GM23338 (cell line): ENCODE results near the gene GPR55. TPM values are rescaled to one million over a fixed set of nuclear protein-coding genes. Genes with fewer than 3 reads are reported as not detected.

ENCODE experiments used
- ATAC-seq: fragments of 200-7000 bp; cut with Tn5 transposase; 3 replicates; pipeline ENCODE4 v1.9.1; 2020
- DNase-seq: peaks from one replicate; pipeline ENCODE4 v3.0.0-alpha.2; 2015; ENCODE audit warnings: low spot score
- H2AFZ ChIP-seq: fragments of 200-600 bp; sonication (generic); 2 replicates; pipeline ENCODE4 v1.8.0; 2016; ENCODE audit warnings: antibody characterized with exemption, mild to moderate bottlenecking, moderate library complexity
- H3F3A ChIP-seq: fragments of 200-600 bp; sonication (generic); replicated peaks from 2 replicates; pipeline ENCODE4 v1.8.0; 2017; ENCODE audit warnings: antibody characterized with exemption, mixed run types, low read depth
- H3K27ac ChIP-seq: fragments of 200-600 bp; sonication (generic); 2 replicates; pipeline ENCODE4 v1.6.1; 2016; ENCODE audit warnings: low read depth
- H3K27me3 ChIP-seq: fragments of 200-600 bp; sonication (generic); 2 replicates; pipeline ENCODE4 v1.8.0; 2016; ENCODE audit warnings: mild to moderate bottlenecking, mixed run types, moderate library complexity; ENCODE audit not compliant: insufficient read depth
- H3K36me3 ChIP-seq: fragments of 200-600 bp; sonication (generic); 2 replicates; pipeline ENCODE4 v1.8.0; 2016; ENCODE audit warnings: mild to moderate bottlenecking; ENCODE audit not compliant: insufficient read depth
- H3K4me1 ChIP-seq: fragments of 200-600 bp; sonication (generic); 2 replicates; pipeline ENCODE4 v1.8.0; 2016; ENCODE audit warnings: mild to moderate bottlenecking, moderate library complexity; ENCODE audit not compliant: insufficient read depth
- H3K4me2 ChIP-seq: fragments of 200-600 bp; sonication (generic); 2 replicates; pipeline ENCODE4 v1.7.1; 2017; ENCODE audit warnings: mixed run types
- H3K4me3 ChIP-seq: fragments of 200-600 bp; sonication (generic); 2 replicates; pipeline ENCODE4 v1.6.1; 2016; ENCODE audit warnings: mixed run types
- H3K79me2 ChIP-seq: fragments of 200-600 bp; sonication (generic); replicated peaks from 2 replicates; pipeline ENCODE4 v1.8.0; 2017; ENCODE audit warnings: mild to moderate bottlenecking; ENCODE audit not compliant: insufficient read depth
- H3K9me2 ChIP-seq: fragments of 200-600 bp; sonication (generic); 2 replicates; pipeline ENCODE4 v1.8.0; 2017; ENCODE audit not compliant: insufficient read depth
- H4K20me1 ChIP-seq: fragments of 200-600 bp; sonication (generic); replicated peaks from 2 replicates; pipeline ENCODE4 v1.8.0; 2017; ENCODE audit warnings: mild to moderate bottlenecking; ENCODE audit not compliant: insufficient read depth
- H3K27ac Mint-ChIP-seq: 2 replicates; pipeline ENCODE4 v1.8.0; 2020; ENCODE audit warnings: inconsistent platforms, mild to moderate bottlenecking, moderate library complexity, mixed read lengths
- H3K27me3 Mint-ChIP-seq: 3 replicates; pipeline ENCODE4 v1.8.0; 2022; ENCODE audit warnings: low read depth, mild to moderate bottlenecking, moderate library complexity, mixed read lengths, inconsistent platforms; ENCODE audit not compliant: insufficient read depth, poor library complexity
- H3K36me3 Mint-ChIP-seq: 3 replicates; pipeline ENCODE4 v1.8.0; 2021; ENCODE audit warnings: low read depth, mild to moderate bottlenecking, inconsistent platforms, moderate library complexity, mixed read lengths
- H3K4me1 Mint-ChIP-seq: 3 replicates; pipeline ENCODE4 v1.8.0; 2020; ENCODE audit warnings: mild to moderate bottlenecking, inconsistent platforms, mixed read lengths
- H3K4me3 Mint-ChIP-seq: 3 replicates; pipeline ENCODE4 v1.8.0; 2021; ENCODE audit warnings: moderate library complexity, mild to moderate bottlenecking, inconsistent platforms, mixed read lengths
- H3K9me3 Mint-ChIP-seq: 3 replicates; pipeline ENCODE4 v1.8.0; 2020; ENCODE audit warnings: moderate library complexity, mild to moderate bottlenecking, inconsistent platforms, mixed read lengths
- CREB1 ChIP-seq: fragments of 250-450 bp; sonication (Bioruptor Pico); IDR thresholded peaks from 2 replicates; pipeline ENCODE4 v1.5.0; 2020; ENCODE audit warnings: low read depth, mild to moderate bottlenecking, moderate library complexity
- EZH2 ChIP-seq: fragments of 200-600 bp; sonication (generic); IDR thresholded peaks from one replicate; pipeline ENCODE4 v1.8.0; 2017; ENCODE audit warnings: antibody characterized with exemption, mild to moderate bottlenecking, low read depth; ENCODE audit not compliant: unreplicated experiment
- EZH2phosphoT487 ChIP-seq: fragments of 200-600 bp; sonication (generic); IDR thresholded peaks from one replicate; pipeline ENCODE4 v1.8.1; 2018; ENCODE audit warnings: antibody characterized with exemption; ENCODE audit not compliant: unreplicated experiment
- JUNB ChIP-seq: IDR thresholded peaks from one replicate; pipeline ENCODE4 v1.6.1; 2016; ENCODE audit warnings: antibody characterized with exemption; ENCODE audit not compliant: unreplicated experiment
- polyA plus RNA-seq: library from polyadenylated mRNA; unstranded; fragments of >200 nt; fragmentation: Nextera tagmentation; extraction: Ambion mirVana; gene quantifications from 2 replicates; pipeline ENCODE4 v1.2.1, GENCODE V29; 2016
- total RNA-seq: library from RNA; depleted of rRNA; stranded (reverse); fragments of >200 nt; shearing (Covaris generic); gene quantifications from 2 replicates; pipeline ENCODE4 v1.2.3, GENCODE V29; 2014
- TF ChIP-seq, protein P1 (sequence below): fragments of 250-450 bp; sonication (Bioruptor Pico); IDR thresholded peaks from 2 replicates; pipeline ENCODE4 v1.5.0; 2020; ENCODE audit warnings: mild to moderate bottlenecking, moderate library complexity
- TF ChIP-seq, protein P2 (sequence below), 2 experiments: fragments of 200-600 bp in 1 of 2; sonication (generic) in 1 of 2; conservative IDR thresholded peaks; 2 replicates each; pipeline versions ENCODE4 v1.5.1 to v1.6.1; 2016 to 2017; ENCODE audit warnings: antibody characterized with exemption in 2 of 2, low read depth in 2 of 2, mild to moderate bottlenecking in 2 of 2, moderate library complexity in 1 of 2

The GPR55 gene
- total and polyA plus RNA-seq, 2 experiments from 2014 or later = not detected

- TF ChIP-seq, protein P1, sequence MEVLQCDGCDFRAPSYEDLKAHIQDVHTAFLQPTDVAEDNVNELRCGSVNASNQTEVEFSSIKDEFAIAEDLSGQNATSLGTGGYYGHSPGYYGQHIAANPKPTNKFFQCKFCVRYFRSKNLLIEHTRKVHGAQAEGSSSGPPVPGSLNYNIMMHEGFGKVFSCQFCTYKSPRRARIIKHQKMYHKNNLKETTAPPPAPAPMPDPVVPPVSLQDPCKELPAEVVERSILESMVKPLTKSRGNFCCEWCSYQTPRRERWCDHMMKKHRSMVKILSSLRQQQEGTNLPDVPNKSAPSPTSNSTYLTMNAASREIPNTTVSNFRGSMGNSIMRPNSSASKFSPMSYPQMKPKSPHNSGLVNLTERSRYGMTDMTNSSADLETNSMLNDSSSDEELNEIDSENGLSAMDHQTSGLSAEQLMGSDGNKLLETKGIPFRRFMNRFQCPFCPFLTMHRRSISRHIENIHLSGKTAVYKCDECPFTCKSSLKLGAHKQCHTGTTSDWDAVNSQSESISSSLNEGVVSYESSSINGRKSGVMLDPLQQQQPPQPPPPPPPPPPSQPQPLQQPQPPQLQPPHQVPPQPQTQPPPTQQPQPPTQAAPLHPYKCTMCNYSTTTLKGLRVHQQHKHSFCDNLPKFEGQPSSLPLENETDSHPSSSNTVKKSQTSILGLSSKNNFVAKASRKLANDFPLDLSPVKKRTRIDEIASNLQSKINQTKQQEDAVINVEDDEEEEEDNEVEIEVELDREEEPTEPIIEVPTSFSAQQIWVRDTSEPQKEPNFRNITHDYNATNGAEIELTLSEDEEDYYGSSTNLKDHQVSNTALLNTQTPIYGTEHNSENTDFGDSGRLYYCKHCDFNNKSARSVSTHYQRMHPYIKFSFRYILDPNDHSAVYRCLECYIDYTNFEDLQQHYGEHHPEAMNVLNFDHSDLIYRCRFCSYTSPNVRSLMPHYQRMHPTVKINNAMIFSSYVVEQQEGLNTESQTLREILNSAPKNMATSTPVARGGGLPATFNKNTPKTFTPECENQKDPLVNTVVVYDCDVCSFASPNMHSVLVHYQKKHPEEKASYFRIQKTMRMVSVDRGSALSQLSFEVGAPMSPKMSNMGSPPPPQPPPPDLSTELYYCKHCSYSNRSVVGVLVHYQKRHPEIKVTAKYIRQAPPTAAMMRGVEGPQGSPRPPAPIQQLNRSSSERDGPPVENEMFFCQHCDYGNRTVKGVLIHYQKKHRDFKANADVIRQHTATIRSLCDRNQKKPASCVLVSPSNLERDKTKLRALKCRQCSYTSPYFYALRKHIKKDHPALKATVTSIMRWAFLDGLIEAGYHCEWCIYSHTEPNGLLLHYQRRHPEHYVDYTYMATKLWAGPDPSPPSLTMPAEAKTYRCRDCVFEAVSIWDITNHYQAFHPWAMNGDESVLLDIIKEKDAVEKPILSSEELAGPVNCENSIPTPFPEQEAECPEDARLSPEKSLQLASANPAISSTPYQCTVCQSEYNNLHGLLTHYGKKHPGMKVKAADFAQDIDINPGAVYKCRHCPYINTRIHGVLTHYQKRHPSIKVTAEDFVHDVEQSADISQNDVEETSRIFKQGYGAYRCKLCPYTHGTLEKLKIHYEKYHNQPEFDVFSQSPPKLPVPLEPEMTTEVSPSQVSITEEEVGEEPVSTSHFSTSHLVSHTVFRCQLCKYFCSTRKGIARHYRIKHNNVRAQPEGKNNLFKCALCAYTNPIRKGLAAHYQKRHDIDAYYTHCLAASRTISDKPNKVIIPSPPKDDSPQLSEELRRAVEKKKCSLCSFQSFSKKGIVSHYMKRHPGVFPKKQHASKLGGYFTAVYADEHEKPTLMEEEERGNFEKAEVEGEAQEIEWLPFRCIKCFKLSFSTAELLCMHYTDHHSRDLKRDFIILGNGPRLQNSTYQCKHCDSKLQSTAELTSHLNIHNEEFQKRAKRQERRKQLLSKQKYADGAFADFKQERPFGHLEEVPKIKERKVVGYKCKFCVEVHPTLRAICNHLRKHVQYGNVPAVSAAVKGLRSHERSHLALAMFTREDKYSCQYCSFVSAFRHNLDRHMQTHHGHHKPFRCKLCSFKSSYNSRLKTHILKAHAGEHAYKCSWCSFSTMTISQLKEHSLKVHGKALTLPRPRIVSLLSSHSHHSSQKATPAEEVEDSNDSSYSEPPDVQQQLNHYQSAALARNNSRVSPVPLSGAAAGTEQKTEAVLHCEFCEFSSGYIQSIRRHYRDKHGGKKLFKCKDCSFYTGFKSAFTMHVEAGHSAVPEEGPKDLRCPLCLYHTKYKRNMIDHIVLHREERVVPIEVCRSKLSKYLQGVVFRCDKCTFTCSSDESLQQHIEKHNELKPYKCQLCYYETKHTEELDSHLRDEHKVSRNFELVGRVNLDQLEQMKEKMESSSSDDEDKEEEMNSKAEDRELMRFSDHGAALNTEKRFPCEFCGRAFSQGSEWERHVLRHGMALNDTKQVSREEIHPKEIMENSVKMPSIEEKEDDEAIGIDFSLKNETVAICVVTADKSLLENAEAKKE (CRISPR knock-in tag) = no peak
- TF ChIP-seq EZH2 (no peak), JUNB (no peak), CREB1 (no peak)
- TF ChIP-seq, protein P2, sequence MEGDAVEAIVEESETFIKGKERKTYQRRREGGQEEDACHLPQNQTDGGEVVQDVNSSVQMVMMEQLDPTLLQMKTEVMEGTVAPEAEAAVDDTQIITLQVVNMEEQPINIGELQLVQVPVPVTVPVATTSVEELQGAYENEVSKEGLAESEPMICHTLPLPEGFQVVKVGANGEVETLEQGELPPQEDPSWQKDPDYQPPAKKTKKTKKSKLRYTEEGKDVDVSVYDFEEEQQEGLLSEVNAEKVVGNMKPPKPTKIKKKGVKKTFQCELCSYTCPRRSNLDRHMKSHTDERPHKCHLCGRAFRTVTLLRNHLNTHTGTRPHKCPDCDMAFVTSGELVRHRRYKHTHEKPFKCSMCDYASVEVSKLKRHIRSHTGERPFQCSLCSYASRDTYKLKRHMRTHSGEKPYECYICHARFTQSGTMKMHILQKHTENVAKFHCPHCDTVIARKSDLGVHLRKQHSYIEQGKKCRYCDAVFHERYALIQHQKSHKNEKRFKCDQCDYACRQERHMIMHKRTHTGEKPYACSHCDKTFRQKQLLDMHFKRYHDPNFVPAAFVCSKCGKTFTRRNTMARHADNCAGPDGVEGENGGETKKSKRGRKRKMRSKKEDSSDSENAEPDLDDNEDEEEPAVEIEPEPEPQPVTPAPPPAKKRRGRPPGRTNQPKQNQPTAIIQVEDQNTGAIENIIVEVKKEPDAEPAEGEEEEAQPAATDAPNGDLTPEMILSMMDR (conservative IDR thresholded peaks at IDR 0.05; ENCODE audit: low read depth in 2 of 2) = no peak
Measured at GRCh38 chr2:230885463-230886130, 39.4 kb downstream of the GPR55 start (continued).

DNA sequence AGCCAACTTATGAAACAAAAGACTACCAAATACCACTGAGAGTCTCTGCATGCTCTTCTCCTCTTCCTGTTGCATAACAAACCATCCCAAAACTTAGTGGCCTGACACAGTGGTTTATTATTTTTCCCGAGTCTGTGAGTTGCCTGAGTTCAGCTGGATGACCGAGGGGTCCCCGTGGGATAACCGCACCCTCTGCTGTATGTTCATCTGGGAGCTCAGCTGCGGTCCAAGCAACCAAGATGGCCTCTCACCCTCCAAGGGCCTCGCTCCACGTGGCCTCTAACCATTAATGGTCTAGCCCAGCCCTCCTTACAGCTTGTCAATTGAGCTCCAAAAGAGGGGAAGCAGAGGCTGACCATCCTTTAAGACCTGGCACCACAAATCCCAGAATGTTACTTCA is 43.2 kb downstream of the GPR55 start:
- peak; percentile 19 for ATAC-seq
- Histone ChIP-seq H3F3A (peaks cover 16% of the 10 kb centered on the region; the same call in 1 of the 2 replicates), H4K20me1 (no peaks in the 10 kb centered on the region; the same call in 1 of the 2 replicates), H3K4me3 (no peak overlapping the region), H3K27ac (no peak overlapping the region), H3K27me3 (no peaks in the 10 kb centered on the region), H3K4me2 (no peak overlapping the region), H3K36me3 (peaks cover 26% of the 10 kb centered on the region), H3K4me1 (no peaks in the 10 kb centered on the region; the same call in 1 of the 2 replicates), H2AFZ (no peak overlapping the region), H3K9me2 (no peaks in the 10 kb centered on the region), H3K79me2 (no peaks in the 10 kb centered on the region)
- Mint-ChIP-seq H3K9me3 (no peaks in the 10 kb centered on the region), H3K27ac (no peak overlapping the region; the same call in 1 of the 2 replicates), H3K36me3 (peaks cover 39% of the 10 kb centered on the region), H3K27me3 (peaks cover 2% of the 10 kb centered on the region), H3K4me3 (no peak overlapping the region), H3K4me1 (peaks cover 29% of the 10 kb centered on the region)
- no peak for DNase-seq
- TF ChIP-seq, protein P2 (conservative IDR thresholded peaks at IDR 0.05; ENCODE audit: low read depth in 2 of 2) = peak in 1 of 2 experiments; percentile 52; a peak in 3 of 4 replicates
- TF ChIP-seq EZH2phosphoT487 = no peak
